Activated naive CD4-positive, alpha-beta T cell (primary cell): ENCODE results near the gene SLC16A9.
"Not testable (repeated sequence)": the region's sequence is repeated elsewhere in the genome, so short reads cannot be mapped to it uniquely, and the experiment has no call there.

Experiments
- DNase-seq, 4 experiments: peaks; one replicate each; lab custom pipeline; 2025; lab: John Stamatoyannopoulos, UW

The SLC16A9 gene

GRCh38 chr10:59709395-59710125 lies at the start of gene SLC16A9:
Gene SLC16A9 (minus strand): TSS chr10:59709850. CDS start chr10:59684291, 25,559 bp downstream.
- no peak for DNase-seq

DNA sequence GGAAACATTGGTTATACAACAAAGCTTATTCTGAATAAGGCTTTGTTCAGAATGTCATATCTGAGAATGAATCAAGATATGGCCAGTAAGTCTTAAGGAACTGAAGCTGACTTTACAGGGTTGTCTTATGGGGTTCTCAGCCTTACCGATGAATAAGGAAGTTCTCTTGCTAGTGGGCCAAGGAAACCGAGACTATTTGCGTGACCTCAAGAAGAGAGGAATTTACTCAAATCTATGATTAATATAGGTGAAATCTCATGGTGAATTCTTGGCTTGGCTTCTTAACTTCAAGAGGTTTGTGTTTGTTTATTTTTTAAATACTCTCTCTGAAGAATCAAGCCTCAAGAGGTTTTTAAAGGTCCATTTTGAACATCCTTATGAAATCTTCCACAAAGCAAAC lies 48.3 kb upstream of the SLC16A9 start:
- DNase-seq = no peak

GRCh38 chr10:59754951-59755350 lies 45.3 kb upstream of the SLC16A9 start:
- DNase-seq = no peak

DNA sequence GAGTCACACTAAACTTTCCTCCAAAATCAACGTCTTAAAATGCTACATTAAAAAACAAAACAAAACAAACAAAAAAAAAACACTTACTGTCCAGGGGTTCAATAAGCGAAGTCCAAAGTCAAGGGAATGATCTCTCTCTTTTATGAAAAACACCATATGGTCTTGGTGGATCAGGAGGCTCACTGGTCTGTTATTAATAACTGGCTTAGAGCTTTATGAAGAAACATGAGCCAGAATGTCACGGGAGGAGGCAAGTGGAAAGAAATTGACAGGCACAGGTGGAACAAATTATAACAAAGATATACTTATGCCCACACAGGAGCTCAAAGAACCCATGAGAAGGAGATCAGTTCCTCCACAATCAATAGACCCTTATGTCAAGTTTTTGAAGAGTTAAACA lies 43.6 kb upstream of the SLC16A9 start, which contains the start of gene MRLN:
TSS of gene MRLN (minus strand) at position 189 of the 400 bp plus-strand sequence.
- DNase-seq = no peak

DNA sequence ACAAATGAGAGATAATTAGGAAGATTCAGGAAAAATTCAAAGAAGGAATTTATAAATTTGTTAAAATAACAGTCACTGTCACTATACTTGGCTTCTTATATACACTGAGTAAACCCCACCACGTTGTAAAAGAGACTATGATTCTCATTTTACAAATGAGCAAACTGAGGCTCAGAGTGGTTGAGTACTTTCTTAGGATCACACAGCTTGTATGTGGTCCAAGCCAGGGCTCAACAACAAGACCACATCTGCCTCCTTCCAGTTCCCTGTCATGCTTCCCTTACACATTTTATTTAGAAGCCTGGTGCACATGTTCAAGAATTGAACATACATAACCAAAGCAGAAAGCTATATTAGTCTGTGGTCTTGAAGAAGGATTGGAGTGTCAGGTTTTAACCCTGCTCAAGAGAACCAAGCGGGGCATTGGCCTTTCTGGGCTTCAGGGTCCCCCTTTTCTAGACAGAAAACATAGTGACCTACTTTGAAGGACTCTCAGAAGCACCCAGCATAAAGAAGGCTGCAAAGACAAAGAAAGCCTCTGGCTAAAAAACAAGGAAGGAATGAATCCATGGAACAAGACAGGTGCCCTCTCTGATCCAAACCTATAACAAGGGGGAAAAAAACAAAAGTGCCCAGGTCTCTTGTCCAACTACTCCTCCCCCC lies 42.8 kb upstream of the SLC16A9 start:
- no peak for DNase-seq

DNA sequence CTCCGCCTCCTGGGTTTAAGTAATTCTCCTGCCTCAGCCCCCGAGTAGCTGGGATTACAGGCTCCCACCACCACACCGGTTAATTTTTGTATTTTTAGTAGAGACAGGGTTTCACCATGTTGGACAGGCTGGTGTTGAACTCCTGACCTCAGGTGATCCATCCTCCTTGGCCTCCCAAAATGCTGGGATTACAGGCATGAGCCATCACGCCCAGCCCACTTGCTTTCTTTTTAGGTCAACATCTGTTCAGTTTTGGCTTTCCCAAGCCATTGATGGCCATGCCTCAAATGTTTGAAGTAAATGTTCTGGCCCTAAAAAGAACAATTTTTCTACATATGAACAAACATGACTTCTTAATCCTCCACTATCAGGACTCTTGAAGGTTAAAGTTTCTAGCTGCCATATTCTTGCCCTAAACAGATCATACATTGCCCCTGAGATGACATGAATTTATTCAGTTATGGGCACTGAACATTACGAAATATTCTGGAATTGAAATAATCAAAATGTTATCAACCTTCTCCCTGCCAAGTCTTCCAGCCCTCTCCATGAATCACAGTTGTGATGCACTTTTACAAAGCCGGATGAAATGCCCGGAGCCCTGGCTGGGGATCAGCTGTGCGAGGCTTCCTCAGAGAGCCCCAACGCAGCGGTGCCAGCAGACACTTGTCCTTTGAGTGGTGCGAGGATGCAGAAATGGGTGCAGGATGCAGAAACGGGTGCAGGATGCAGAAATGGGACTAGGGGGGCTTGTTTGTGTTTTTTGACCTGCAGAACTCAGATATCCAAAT lies 40.7 kb upstream of the SLC16A9 start:
- no peak for DNase-seq

DNA sequence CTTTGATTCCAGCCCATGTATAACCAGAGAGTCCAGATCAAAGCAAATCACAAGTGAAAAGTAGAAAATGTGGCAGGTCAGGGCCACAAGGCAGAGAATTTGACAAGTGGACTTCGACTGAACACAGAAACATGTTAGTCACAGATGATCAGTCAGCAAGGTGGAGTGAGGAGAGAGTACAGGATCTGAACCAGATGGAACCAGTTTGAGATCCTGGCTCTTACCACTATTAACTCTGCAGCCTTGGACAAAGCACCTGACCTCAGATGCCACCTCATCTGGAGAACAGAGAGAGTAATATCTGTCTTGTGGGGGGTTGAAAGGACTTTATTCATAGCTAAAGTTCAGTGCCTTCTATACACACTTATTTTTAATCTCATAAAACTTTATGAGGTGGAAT lies 39.2 kb upstream of the SLC16A9 start:
- no peak for DNase-seq

- DNase-seq = no peak
These were observed 35.6 kb upstream of the SLC16A9 start for GRCh38 chr10:59745163-59745650.

- DNase-seq = not testable (repeated sequence)
These were observed 35.1 kb upstream of the SLC16A9 start for GRCh38 chr10:59744762-59745161.

GRCh38 chr10:59744156-59744555 lies 34.5 kb upstream of the SLC16A9 start:
- not testable (repeated sequence) for DNase-seq

- no peak for DNase-seq
These were observed 31.9 kb upstream of the SLC16A9 start for GRCh38 chr10:59741583-59741982.

- no peak for DNase-seq
These were observed 31.4 kb upstream of the SLC16A9 start for GRCh38 chr10:59741048-59741447.

- DNase-seq = no peak
These were observed 27.1 kb upstream of the SLC16A9 start for GRCh38 chr10:59736749-59737148.

- DNase-seq = no peak
These were observed 25.6 kb upstream of the SLC16A9 start for GRCh38 chr10:59735296-59735695.

DNA sequence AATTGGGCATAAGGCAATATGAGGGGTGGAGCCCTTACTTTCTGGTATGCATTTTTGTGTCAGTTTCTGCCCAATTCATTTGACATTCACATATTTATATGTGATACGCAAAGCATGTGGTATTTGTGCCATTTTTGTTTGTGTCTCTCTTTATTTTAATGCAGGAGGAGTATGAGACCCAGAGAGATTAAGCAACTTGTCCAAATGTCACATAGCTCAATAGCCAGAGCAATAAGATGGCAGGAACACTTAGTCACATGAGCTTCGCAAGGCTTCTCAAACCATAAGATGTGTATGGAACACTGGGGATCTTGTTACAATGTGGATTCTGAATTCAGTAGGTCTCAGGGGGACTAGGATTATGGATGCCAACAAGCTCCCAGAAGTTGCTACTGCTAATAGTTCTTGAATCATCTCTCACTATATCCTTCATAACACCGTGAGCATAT lies 24.4 kb upstream of the SLC16A9 start:
- no peak for DNase-seq

DNA sequence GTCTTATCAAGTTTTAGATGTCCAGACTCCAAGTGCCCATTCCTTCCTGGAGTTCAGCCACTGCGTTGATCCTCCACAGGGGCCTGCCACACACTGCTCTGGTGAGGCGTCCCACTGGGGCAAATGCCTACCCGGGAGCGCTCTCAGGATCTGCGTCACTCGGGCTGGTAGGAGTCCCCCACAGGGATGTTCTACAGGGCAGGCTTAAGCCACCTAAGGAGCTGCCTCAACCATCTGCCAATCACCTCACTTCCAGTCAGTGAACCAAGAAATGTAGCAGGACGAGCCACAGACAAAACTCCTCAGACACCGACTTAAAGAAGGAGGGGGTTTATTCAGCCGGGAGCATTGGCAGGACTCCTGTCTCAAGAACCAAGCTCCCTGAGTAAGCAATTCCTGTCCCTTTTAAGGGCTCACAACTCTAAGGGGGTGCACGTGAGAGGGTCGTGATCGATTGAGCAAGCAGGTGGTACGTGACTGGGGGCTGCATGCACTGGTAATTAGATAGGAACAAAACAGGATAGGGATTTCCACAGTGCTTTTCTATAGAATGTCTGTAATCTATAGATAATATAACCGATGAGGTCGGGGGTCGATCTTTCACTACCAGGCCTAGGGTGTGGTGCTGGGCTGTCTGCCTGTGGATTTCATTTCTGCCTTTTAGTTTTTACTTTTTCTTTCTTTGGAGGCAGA lies 23.8 kb upstream of the SLC16A9 start:
- not testable (repeated sequence) for DNase-seq

GRCh38 chr10:59732849-59733248 lies 23.2 kb upstream of the SLC16A9 start:
- DNase-seq = not testable (repeated sequence)

DNA sequence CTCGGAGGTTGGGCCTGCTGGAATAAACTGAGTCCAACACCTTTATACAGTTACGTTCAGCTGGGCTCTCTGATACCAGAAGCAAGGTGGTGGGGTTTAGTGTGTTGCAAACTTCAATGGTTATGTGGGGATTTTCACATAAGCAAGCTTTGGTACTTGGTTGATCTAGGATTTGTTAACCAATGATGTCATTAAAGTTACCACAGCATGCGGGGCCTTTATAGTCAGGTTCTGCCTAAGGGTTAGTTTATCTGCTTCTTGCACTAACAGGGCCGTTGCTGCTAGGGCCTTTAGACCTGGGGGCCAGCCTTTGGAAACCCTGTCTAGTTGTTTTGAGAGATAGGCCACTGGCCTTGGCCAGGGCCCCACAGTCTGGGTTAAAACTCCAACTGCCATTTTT lies 19.5 kb upstream of the SLC16A9 start:
- not testable (repeated sequence) for DNase-seq

DNA sequence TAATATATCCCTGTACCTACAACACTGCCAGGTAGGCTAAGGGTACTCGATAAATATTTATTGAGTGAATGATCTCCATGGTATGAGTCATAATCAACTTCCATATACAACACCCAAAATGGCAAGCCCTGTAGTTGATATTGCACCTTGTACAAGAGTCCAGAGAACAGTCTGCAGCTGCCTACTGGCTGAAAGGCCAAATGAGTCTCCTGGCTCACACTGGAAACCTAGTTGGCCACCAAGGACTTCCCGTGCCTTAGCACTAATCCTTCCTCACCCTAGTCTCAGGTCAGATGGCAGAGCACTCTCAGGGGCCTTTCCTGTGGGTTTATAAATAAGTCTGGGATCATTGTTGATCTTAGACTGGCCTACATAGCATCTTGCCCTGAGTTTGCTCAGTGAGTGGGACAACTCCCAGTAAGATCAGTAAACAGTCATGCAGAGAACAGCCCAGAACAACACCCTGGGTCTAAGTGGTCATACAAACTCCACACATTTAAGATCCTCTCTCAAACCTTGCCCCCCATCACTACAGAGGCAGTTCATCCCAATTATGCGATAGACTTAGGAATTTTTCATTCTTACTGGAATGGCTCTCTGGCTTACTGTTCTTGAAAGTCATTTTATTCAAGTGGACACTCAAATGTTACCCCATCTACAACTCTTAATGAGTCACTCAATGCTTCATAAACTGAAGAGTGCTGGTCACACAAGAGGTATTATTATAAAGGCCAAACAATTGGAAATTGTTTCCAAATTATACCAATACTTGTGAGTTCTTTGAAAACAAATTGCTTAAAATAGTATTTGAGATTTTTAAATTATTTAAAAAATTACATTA lies 14.7 kb upstream of the SLC16A9 start:
- DNase-seq = no peak

- no peak for DNase-seq
These were observed 10.7 kb upstream of the SLC16A9 start for GRCh38 chr10:59720377-59720776.

- no peak for DNase-seq
These were observed 9.7 kb upstream of the SLC16A9 start for GRCh38 chr10:59719374-59719773.
